ENCODE data around the gene RASSF6.

- no peak for TF ChIP-seq POLR2A (IDR thresholded peaks at IDR 0.05; ENCODE audit: low read length)
- TF ChIP-seq GATA1 (IDR thresholded peaks at IDR 0.05; ENCODE audit: low read depth, low read length), result no peak
Observed at GRCh38 chr4:73663576-73663975, 43.3 kb upstream of the RASSF6 start.

Data from erythroblast (primary cell).